Activated naive CD8-positive, alpha-beta T cell treated with anti-CD3 and anti-CD28 coated beads for 36 hours (primary cell): ENCODE results near the gene ZNF837. TPM values are rescaled to one million over a fixed set of nuclear protein-coding genes. Genes with fewer than 3 reads are reported as not detected.
A peak's percentile ranks its signal among the peaks of the same experiment; 100 is the strongest.

ENCODE experiments used
- DNase-seq: peaks from one replicate; pipeline ENCODE4 v3.0.0; 2021
- H3K27ac Mint-ChIP-seq: one replicate; pipeline ENCODE4 v1.8.0; 2022; ENCODE audit warnings: mild to moderate bottlenecking, moderate library complexity, mixed read lengths
- H3K27me3 Mint-ChIP-seq: one replicate; pipeline ENCODE4 v1.8.0; 2022; ENCODE audit warnings: mild to moderate bottlenecking, mixed read lengths
- H3K36me3 Mint-ChIP-seq: one replicate; pipeline ENCODE4 v1.8.0; 2021; ENCODE audit warnings: mild to moderate bottlenecking, mixed read lengths
- H3K4me1 Mint-ChIP-seq: one replicate; pipeline ENCODE4 v1.8.0; 2021; ENCODE audit warnings: mixed read lengths
- H3K4me3 Mint-ChIP-seq: one replicate; pipeline ENCODE4 v1.8.0; 2022; ENCODE audit warnings: mild to moderate bottlenecking, moderate library complexity, mixed read lengths
- H3K9me3 Mint-ChIP-seq: one replicate; pipeline ENCODE4 v1.8.0; 2022; ENCODE audit warnings: mixed read lengths
- total RNA-seq, 2 experiments: library from RNA; stranded (reverse); gene quantifications; one replicate each; pipeline ENCODE4 v1.2.3, GENCODE V29; 2021

The ZNF837 gene
- total RNA-seq, 2 experiments from 2014 or later, result 2.0 to 2.1 TPM

GRCh38 chr19:58400316-58400915 is 19.6 kb upstream of the ZNF837 start:
- no peaks in the 10 kb centered on the region for H3K9me3 Mint-ChIP-seq
- H3K27ac Mint-ChIP-seq, result no peak overlapping the region
- DNase-seq, result no peak
- peaks cover 6% of the 10 kb centered on the region for H3K36me3 Mint-ChIP-seq
- peaks cover 12% of the 10 kb centered on the region for H3K4me1 Mint-ChIP-seq
- peaks cover 23% of the 10 kb centered on the region for H3K27me3 Mint-ChIP-seq
- H3K4me3 Mint-ChIP-seq, result peak overlapping the region; percentile 32

- peaks cover 23% of the 10 kb centered on the region for H3K27me3 Mint-ChIP-seq
- no peak overlapping the region for H3K4me3 Mint-ChIP-seq
- H3K27ac Mint-ChIP-seq, result no peak overlapping the region
- DNase-seq, result no peak
- H3K9me3 Mint-ChIP-seq, result no peaks in the 10 kb centered on the region
- H3K4me1 Mint-ChIP-seq, result peaks cover 13% of the 10 kb centered on the region
- H3K36me3 Mint-ChIP-seq, result peaks cover 8% of the 10 kb centered on the region
Measured at GRCh38 chr19:58399903-58400302, 19.1 kb upstream of the ZNF837 start.

- Mint-ChIP-seq H3K9me3 (no peaks in the 10 kb centered on the region), H3K4me1 (peaks cover 16% of the 10 kb centered on the region), H3K36me3 (peaks cover 20% of the 10 kb centered on the region)
Measured at GRCh38 chr19:58398545-58398944, 17.7 kb upstream of the ZNF837 start.

GRCh38 chr19:58398087-58398486 is 17.3 kb upstream of the ZNF837 start:
- Mint-ChIP-seq H3K4me1 (peaks cover 16% of the 10 kb centered on the region), H3K9me3 (no peaks in the 10 kb centered on the region), H3K27me3 (peaks cover 23% of the 10 kb centered on the region), H3K27ac (no peak overlapping the region), H3K36me3 (peaks cover 22% of the 10 kb centered on the region), H3K4me3 (no peak overlapping the region)
- no peak for DNase-seq

More at GRCh38 chr19:58398545-58398944, 17.7 kb upstream of the ZNF837 start:
- no peak for DNase-seq
- H3K4me3 Mint-ChIP-seq, result no peak overlapping the region
- no peak overlapping the region for H3K27ac Mint-ChIP-seq
- H3K27me3 Mint-ChIP-seq, result peaks cover 23% of the 10 kb centered on the region

GRCh38 chr19:58397533-58398037 is 16.8 kb upstream of the ZNF837 start:
- no peaks in the 10 kb centered on the region for H3K9me3 Mint-ChIP-seq
- H3K27ac Mint-ChIP-seq, result no peak overlapping the region
- no peak overlapping the region for H3K4me3 Mint-ChIP-seq
- no peak for DNase-seq
- peaks cover 23% of the 10 kb centered on the region for H3K27me3 Mint-ChIP-seq
- peaks cover 20% of the 10 kb centered on the region for H3K4me1 Mint-ChIP-seq
- H3K36me3 Mint-ChIP-seq, result peaks cover 22% of the 10 kb centered on the region

GRCh38 chr19:58396691-58397532 is 16.1 kb upstream of the ZNF837 start:
- H3K27ac Mint-ChIP-seq, result no peak overlapping the region
- peaks cover 20% of the 10 kb centered on the region for H3K4me1 Mint-ChIP-seq
- H3K9me3 Mint-ChIP-seq, result no peaks in the 10 kb centered on the region
- DNase-seq, result no peak
- peaks cover 22% of the 10 kb centered on the region for H3K36me3 Mint-ChIP-seq
- no peak overlapping the region for H3K4me3 Mint-ChIP-seq
- H3K27me3 Mint-ChIP-seq, result peaks cover 23% of the 10 kb centered on the region

GRCh38 chr19:58395979-58396627 is 15.3 kb upstream of the ZNF837 start:
- H3K27me3 Mint-ChIP-seq, result peaks cover 23% of the 10 kb centered on the region
- peaks cover 21% of the 10 kb centered on the region for H3K4me1 Mint-ChIP-seq
- no peak for DNase-seq
- no peaks in the 10 kb centered on the region for H3K9me3 Mint-ChIP-seq
- H3K27ac Mint-ChIP-seq, result peak overlapping the region; percentile 7
- H3K4me3 Mint-ChIP-seq, result peak overlapping the region; percentile 36
- H3K36me3 Mint-ChIP-seq, result peaks cover 24% of the 10 kb centered on the region

- H3K27ac Mint-ChIP-seq, result peak within 1 kb of the TSS; percentile 7
- peak within 1 kb of the TSS; percentile 36 for H3K4me3 Mint-ChIP-seq
- H3K4me1 Mint-ChIP-seq, result peaks cover 26% of the 10 kb centered on the region
- H3K9me3 Mint-ChIP-seq, result no peaks in the 10 kb centered on the region
- peaks cover 23% of the 10 kb centered on the region for H3K27me3 Mint-ChIP-seq
- H3K36me3 Mint-ChIP-seq, result peaks cover 31% of the 10 kb centered on the region
- DNase-seq, result no peak
Measured at GRCh38 chr19:58395220-58395978, 14.6 kb upstream of the ZNF837 start, which contains the start of gene RNF225. Gene RNF225 (plus strand): TSS chr19:58395656. CDS start chr19:58396090, 434 bp downstream.

- H3K4me1 Mint-ChIP-seq, result peaks cover 29% of the 10 kb centered on the region
- H3K4me3 Mint-ChIP-seq, result no peak overlapping the region
- peaks cover 35% of the 10 kb centered on the region for H3K36me3 Mint-ChIP-seq
- H3K27me3 Mint-ChIP-seq, result peaks cover 23% of the 10 kb centered on the region
- H3K9me3 Mint-ChIP-seq, result no peaks in the 10 kb centered on the region
- H3K27ac Mint-ChIP-seq, result no peak overlapping the region
- no peak for DNase-seq
Measured at GRCh38 chr19:58394821-58395219, 14.0 kb upstream of the ZNF837 start.

- Mint-ChIP-seq H3K4me3 (no peak overlapping the region), H3K4me1 (peaks cover 36% of the 10 kb centered on the region), H3K36me3 (peaks cover 42% of the 10 kb centered on the region), H3K9me3 (no peaks in the 10 kb centered on the region), H3K27me3 (peaks cover 16% of the 10 kb centered on the region), H3K27ac (no peak overlapping the region)
- no peak for DNase-seq
Measured at GRCh38 chr19:58393725-58394033, 12.8 kb upstream of the ZNF837 start.

- peaks cover 38% of the 10 kb centered on the region for H3K4me1 Mint-ChIP-seq
- H3K27ac Mint-ChIP-seq, result no peak overlapping the region
- H3K9me3 Mint-ChIP-seq, result no peaks in the 10 kb centered on the region
- H3K36me3 Mint-ChIP-seq, result peaks cover 48% of the 10 kb centered on the region
- H3K27me3 Mint-ChIP-seq, result peaks cover 16% of the 10 kb centered on the region
- DNase-seq, result no peak
- H3K4me3 Mint-ChIP-seq, result no peak overlapping the region
Measured at GRCh38 chr19:58392945-58393724, 12.3 kb upstream of the ZNF837 start.

- Mint-ChIP-seq H3K4me3 (peak overlapping the region; percentile 98), H3K27me3 (no peaks in the 10 kb centered on the region), H3K36me3 (peaks cover 41% of the 10 kb centered on the region), H3K4me1 (peaks cover 35% of the 10 kb centered on the region), H3K27ac (peak overlapping the region; percentile 98), H3K9me3 (no peaks in the 10 kb centered on the region)
- no peak for DNase-seq
Measured at GRCh38 chr19:58388175-58388526, 7.3 kb upstream of the ZNF837 start.

- H3K4me1 Mint-ChIP-seq, result peaks cover 31% of the 10 kb centered on the region
- no peak for DNase-seq
Measured at GRCh38 chr19:58387338-58388174, 6.7 kb upstream of the ZNF837 start.

More at GRCh38 chr19:58387338-58388174, 6.7 kb upstream of the ZNF837 start:
- peaks cover 41% of the 10 kb centered on the region for H3K36me3 Mint-ChIP-seq
- no peaks in the 10 kb centered on the region for H3K9me3 Mint-ChIP-seq
- H3K27me3 Mint-ChIP-seq, result no peaks in the 10 kb centered on the region
- H3K4me3 Mint-ChIP-seq, result peak overlapping the region; percentile 98
- peak overlapping the region; percentile 98 for H3K27ac Mint-ChIP-seq
